Dermis blood vessel endothelial cell (primary cell): Measurements from ENCODE around the gene CDC123. TPM values are rescaled to one million over a fixed set of nuclear protein-coding genes. Genes with fewer than 3 reads are reported as not detected.
A peak's percentile ranks its signal among the peaks of the same experiment; 100 is the strongest.
"Not testable (repeated sequence)": the region's sequence is repeated elsewhere in the genome, so short reads cannot be mapped to it uniquely, and the experiment has no call there.

ENCODE experiments used
- DNase-seq: peaks from one replicate; pipeline ENCODE4 v3.0.0; 2010
- total RNA-seq: library from RNA; depleted of rRNA; stranded (reverse); fragments of >200 nt; gene quantifications from 2 replicates; pipeline ENCODE4 v1.2.3, GENCODE V29; 2014

The CDC123 gene, protein sequence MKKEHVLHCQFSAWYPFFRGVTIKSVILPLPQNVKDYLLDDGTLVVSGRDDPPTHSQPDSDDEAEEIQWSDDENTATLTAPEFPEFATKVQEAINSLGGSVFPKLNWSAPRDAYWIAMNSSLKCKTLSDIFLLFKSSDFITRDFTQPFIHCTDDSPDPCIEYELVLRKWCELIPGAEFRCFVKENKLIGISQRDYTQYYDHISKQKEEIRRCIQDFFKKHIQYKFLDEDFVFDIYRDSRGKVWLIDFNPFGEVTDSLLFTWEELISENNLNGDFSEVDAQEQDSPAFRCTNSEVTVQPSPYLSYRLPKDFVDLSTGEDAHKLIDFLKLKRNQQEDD
- 149 and 233 TPM in 2 replicates for total RNA-seq

DNA sequence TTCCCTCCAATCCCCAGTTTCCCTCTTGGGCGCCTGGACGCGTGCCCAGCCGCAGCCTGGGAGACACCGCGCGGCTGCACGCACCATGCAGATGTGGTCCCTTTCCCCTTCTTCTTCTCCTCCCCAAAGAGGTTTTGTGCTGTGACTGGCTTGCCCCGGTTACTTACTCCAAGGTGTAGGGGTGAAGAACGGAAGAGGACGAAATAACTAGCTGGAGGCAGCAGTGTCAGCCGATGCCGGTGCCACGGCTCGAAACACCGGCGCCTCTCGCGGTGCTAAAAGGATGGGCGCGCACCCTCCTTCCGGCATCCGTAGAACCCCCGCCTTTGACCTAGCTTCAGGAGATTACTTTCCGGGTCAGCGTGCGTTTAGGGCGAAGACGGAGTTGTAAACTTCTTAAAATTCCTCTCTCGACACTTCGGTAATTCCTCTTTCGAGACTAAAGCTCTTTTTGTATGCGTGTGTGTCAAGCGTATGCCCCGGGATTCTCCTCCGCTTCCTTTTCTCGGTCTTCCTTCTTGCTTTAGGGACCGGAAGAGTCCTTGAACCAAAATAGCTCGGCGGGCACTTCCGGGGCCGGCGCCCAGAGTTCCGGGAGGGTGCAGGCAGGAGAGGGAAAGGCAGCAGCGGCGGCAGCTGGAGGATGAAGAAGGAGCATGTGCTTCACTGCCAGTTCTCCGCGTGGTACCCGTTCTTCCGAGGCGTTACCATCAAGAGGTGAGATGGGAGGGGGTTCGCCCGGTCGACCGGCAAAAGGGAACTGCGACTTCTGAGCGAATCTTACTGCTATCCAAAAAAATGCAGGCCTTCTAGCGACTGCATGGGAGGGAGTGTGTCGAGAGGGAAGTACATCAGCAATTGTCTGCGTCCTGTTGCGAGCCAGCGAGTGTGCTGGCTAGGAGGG, at the start of gene CDC123, which contains the start of gene NUDT5:
CDC123 (plus strand) TSS at position 586 of the 904 bp plus-strand sequence; CDS start at position 644, 58 bp downstream.
NUDT5 (minus strand) TSS at position 289 of the 904 bp plus-strand sequence. CDS start 9,600 bp downstream, outside the sequence.
- DNase-seq, result peak; percentile 92

DNA sequence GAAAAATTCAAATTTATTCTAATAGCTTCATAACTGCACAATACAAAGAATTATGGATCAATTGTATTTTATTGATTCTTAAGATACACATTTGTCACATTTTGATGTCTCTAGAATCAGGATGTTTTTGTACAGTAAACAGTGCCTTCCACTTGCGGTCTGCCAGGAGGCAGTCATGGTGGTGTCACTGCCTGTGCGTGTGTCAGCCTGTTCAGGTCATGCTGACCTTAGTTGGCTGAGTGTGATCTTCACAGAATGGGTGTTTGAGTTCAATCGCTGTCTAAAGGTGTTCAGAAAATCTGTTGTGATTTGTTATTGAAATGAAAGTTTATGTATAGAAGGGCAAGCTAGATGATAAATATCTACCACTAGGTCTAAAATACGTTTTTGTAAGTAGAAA, 45.8 kb upstream of the CDC123 start:
- DNase-seq, result no peak

DNA sequence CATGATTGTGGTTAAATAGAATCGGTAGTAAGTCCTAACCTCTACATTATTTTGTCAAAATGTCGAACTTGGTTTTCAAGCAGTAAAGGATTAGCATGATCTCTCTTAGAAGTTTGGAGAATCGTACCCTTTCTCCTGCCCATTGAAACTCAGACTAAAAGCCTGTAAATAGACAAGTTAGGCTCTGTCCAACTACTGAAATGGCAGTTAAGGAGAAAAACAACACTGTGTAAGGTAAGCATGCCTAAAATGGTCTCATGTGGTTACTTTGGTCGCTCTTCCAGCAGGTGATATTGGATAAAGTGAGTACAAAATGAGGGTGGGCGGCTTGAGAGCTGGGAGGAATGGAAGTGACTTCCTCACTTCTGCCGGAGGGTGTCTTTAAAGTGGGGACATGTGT, 41.5 kb upstream of the CDC123 start:
- DNase-seq, result no peak

DNA sequence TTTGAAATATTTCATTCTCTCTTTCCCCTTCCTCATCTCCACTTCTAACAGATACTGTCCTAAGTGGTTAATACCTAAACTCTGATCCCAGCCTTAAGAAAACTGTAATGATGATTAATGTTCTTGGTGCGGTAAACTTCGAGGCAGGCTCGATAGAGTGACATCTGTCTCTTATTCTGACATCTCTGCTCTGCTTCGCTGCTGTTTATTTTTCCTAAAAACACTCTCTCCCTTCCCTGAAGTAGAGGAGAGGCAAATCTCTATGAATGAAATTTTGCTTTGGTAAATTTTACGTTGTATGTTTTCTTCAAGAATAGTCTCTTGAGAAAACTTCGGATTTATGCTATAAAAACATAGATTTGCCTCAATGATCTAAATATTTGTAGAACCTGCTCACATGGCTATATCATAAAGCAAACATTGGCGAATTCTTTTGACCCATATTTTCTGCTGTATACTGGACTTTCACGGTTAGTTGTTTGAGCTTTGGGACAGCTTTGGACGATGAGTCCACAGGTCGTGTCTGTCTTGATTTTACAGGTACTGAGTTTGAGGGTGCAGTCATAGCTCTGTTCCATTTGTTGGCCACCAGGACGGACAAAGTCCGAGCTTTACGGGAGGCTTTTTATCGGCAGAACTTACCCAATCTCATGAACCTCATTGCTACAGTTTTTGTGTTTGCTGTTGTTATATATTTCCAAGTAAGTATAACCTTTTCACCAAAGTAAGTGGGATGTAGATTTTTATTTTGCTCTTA, 39.4 kb upstream of the CDC123 start:
- DNase-seq, result no peak

DNA sequence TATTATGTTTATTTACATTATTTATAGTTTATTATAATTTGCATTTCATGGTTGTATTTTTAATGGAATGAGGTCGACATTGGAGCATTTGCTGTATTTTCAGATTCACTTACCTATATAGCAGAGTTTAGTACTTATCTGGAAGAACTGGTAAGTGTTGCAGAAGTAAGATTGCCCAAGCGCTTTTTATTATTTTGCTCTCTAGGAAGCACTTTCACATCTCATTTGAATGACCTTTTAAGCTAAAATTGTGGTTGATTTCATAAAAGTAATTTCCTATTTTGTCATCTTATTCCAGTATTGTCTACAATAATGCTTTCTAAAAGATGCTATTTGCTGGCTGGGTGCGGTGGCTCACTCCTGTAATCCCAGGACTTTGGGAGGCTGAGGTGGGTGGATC, 37.9 kb upstream of the CDC123 start:
- DNase-seq, result no peak

DNA sequence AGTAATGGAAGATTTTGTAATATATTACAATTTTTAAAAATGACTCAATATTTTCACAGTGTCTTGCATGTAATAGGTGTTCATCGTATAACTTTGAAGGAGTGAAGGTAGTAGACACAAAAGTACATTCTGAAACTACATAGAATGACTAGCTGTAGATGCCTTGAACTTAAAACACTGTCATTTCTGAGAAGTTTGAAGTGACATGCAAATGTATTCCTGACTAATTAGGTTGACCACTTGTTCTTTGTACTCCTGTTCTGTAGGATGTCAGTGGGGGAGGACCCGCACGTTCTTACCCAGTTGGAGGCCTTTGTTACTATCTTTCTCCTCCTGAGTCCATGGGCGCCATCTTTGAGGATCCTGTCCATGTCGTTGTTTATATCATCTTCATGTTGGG, 35.3 kb upstream of the CDC123 start:
- no peak for DNase-seq

DNA sequence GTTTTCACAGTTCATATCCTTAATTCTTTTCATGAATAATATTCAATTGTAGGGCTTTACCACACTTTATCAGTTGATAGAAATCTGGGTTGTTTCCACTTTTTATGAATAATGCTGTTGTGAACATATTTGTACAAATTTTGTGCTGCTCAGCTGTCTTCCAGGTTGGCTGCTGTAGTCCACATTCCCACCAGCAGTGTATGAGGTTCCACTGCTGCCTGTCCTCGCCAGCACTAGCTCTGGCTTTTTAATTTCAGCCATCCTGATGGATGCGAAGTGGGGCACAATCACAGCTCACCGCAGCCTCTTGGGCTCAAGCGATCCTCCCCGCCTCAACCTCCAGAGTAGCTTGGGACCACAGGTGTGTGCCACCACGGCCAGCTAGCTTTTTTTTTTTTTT, 33.1 kb upstream of the CDC123 start:
- DNase-seq, result no peak

DNA sequence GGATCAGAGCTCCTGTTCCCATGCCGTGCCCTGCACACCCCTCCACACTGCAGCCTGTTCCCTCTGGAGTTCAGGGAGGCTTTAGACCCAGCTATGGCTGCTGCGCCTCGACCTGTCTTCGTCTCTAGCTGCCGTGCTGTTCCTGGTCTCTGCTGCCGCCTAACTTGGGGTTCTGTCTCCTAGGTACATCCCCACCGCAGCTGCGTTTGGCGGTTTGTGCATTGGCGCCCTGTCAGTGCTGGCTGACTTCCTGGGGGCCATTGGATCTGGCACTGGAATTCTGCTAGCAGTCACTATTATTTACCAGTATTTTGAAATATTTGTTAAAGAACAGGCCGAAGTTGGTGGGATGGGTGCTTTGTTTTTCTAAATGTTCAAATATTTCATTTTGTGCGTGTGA, 31.9 kb upstream of the CDC123 start:
- DNase-seq, result no peak

DNA sequence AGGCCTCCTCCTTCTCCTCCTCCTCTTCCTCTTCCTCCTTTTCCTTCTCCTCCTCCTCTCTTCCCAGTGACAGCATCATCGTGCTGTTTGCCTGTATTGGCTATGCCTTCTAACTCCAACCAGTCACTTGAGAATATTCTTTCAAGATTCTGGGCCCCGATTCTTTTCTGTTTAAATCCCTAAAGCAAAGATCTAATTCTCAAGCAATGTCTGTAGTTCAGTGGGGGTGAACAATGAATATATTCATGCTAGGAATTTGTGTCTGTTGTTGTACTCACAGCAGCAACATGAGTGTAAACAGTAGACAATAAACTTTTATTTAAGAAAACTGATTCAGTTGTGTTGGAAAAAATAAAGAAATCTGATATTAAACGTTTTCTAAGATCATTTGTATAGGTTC, 31.0 kb upstream of the CDC123 start:
- no peak for DNase-seq

DNA sequence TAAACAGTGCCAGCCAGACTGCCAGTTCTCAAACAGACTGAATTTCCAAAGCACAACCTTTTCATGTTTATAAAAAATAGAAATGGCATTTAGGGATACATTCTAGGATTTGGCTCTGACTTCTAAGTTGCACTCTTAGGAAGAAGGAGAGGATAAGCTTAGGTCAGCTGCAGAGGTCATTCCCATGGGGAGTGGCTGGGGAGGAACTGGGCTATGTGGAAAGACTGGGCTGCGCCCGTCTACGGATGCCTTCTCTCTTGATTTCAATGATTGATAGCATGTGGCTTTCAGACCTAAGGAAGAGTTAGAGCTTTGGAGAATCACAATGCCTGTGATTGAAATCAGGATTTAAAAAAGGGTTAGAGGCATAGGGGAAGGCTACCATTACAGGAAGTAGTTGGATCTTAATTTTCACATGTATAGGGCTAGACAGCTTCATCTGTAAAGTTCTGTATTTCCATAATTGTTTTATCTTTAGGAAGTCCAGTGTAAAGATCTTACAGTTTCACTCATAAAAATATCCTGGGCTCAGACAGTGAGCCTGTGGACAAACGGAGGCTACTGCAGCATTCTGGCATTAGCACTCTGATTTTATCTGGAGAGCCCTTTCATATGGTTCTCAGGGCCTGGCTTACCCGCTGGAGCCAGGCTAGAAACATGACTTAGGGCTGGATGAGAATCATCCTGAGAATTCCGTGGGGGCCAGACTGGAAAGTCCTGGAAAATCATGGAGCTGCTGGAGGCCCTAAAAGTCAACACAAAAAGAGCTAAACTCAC, 29.8 kb upstream of the CDC123 start:
- DNase-seq, result no peak

DNA sequence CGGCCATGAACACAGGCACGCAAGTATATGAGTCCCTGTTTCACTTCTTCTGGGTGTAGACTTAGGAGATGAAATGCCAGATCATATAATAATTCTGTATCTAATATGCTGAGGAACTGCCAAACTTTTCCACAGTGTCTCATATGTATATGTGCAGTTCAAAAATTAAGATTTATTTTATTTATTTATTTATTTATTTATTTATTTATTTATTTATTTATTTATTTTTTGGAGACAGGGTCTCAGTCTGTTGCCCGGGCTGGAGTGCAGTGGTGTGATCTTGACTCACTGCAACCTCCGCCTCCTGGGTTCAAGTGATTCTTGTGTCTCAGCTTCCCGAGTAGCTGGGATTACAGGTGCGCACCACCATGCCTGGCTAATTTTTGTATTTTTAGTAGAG, 24.5 kb upstream of the CDC123 start:
- not testable (repeated sequence) for DNase-seq

DNA sequence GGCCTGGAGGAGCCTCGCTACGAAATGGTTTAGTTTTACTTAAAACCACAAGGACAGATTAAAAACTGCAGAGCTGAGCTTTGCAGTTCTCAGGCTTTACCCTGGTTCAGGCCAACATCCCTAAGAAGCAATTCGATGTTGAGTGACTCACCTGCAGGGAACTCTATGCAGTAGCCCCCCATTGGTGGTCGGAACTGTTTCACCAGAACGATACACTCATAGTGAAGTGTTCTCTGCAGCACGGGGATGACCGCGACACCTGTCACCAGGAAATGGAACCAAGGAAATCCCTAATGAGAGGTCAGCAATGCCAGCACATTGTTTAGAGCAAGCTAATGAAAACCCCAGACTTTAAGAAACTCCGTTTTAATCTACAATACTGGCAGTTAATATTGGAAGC, 18.3 kb upstream of the CDC123 start:
- peak; percentile 15 for DNase-seq

DNA sequence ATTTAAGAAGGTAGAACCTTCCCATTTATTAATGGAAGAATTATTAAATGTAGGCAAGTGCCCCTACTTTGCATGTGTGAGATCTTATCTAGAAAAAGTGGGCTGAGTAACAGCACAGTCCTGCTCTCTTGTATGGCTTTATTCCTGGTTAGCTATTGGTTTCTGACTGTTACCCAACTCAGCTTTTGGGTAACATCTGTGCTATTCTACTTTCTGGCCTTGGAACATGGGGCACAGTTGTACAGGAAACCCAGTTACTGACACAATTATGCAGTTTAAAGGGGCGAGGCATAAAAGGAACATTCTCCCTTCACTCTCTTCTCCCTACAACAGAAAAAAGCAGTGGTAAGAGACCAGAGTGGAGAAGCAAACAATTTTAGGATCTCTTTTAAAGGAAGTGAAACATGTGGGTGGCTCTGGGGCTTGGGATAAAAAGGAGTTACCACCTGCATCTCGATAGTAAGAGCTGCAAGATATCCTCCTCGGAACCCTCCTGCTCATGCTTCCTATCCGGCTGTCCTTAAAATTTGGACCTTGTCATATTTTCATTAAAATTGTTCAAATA, 16.3 kb upstream of the CDC123 start:
- DNase-seq, result no peak

DNA sequence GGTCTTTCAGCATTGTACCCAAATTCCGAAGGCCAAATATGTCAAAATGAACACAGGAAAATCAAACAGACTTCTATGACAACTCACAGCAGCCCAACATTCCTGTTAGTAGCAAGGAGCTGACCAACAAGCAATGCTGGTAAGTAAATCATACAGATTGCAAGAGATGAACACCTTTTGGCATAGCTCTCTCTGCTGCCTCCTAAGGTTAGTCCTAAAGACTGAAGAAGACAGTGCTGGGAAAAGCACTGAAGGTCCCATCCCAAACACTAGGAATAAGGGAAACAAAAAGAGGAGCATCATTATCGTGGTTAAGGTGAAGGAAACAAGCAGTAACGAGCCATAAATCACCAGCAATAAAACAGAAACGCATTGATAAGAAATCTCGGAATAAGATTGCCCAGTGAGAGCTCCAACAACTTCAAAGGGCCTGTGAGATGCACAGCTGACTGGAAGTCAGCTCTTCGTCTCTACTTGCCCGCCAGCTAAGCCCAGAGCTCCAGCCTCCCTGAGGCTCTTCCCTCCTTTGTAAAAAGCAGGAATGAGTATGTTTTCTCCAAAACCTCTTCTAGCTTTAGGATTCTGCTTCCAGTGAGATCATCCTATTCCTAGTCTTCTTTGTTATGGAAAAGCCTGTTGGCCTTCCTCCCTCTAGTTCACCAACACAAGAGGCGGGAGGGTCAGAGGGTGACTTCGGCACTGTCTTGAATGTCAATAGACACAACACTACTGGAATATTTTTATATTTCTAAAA, 15.6 kb upstream of the CDC123 start:
- DNase-seq, result no peak

DNA sequence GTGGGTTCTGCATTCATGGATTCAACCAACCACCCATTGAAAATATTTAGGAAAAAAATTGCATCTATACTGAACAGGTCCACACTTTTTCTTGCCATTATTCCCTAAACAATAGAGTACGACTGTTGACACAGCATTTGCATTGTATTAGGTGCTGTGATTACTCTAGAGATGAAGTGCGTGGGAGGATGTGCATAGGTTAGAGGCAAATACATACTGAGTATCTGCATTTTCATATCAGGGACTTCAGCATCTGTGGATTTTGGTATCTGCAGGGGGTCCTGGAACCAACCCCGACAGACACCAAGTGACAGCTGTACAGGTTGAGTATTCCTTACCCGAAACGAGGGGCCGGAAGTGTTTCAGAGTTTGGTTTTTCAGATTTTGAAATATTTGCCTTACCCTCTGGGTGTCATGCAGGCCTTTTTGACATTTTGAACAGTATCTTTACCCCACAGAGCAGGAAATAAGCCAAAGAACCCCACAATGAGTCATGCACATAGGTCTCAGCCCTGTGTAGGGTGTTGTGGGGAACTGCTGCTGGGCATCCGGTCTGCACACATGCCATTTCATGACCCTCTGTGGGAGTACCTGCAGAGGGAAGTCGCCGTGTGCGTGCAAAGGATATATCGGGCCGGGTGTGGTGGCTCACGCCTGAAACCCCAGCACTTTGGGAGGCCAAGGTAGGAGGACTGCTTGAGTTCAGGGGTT, 14.8 kb upstream of the CDC123 start:
- DNase-seq, result peak; percentile 18

DNA sequence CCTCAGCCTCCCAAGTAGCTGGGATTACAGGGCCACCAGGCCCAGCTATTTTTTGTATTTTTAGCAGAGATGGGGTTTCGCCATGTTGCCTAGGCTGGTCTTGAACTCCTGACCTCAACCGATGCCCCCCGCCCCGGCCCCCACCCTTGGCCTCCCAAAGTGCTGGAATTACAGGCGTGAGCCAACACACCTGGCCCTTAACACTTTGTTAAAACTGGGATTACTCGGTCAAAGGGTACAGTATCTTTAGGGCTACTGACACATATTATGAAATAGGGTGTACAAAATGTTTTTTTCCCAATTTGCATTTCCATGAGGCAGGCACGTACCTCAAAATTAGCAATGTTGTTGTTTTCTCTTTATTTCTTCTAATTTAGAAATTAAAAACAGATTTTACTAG, 11.8 kb upstream of the CDC123 start:
- DNase-seq, result no peak

DNA sequence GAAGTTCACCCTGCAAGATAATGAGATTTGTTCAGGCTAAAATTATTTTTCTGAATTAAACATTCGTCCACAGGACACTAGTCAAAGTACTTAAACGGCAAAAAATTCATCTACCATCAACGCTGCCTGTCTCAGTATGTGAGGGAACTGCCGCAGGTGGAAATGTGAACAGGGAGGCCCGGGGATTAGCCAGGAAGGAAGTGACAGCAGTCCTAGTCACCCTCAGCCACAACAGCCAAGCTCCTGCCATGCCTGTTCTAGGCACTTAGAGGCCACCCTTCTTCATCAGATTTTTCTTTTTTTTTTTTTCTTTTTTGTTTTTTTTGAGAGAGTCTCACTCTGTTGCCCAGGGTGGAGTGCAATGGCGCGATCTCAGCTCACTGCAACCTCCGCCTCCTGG, 9.7 kb upstream of the CDC123 start:
- DNase-seq, result peak; percentile 80

DNA sequence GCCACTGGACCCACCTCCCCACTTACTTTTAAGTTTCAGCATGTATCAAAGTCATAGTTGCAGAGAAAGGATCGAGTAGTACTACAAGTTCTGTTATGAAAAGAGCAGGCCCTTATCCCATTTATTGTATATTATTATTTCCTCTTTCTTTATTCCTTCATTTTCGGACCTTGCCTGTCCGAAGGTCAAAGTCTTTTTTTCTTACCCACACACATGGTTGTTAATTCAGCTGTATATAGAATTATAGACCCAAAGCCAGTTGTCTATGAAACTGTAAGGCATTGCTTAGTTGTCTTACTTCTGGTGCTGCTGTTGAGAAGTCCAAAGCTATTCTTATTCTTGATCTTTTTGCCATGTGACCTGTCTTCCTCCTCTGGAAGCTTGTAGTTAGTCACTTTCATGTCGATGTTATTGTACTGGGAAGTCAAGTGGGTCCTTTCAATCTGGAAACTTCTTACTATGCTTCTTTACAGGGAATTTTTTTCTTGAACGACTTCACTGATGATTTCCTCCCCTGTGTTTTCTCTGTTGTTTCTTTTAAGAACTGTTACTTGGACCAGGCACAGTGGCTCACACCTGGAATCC, 8.6 kb upstream of the CDC123 start:
- peak; percentile 65 for DNase-seq

DNA sequence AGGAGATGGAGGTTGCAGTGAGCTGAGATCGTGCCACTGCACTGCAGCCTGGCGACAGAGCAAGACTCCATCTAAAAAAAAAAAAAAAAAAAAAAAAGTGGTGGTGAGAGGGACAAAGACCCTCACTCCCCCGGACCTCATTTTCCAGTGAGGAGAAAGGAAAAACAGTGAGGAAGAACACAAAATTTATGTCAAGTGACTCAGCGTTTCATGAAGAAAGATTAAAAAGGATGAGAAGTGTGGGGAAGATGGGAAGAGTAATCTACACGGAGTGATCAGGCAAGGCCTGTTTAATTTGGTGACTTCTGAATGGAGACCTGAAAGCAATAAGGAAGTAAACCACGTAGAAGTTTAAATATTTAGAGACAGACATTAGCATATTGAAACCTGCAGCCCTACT, 7.3 kb upstream of the CDC123 start:
- no peak for DNase-seq

DNA sequence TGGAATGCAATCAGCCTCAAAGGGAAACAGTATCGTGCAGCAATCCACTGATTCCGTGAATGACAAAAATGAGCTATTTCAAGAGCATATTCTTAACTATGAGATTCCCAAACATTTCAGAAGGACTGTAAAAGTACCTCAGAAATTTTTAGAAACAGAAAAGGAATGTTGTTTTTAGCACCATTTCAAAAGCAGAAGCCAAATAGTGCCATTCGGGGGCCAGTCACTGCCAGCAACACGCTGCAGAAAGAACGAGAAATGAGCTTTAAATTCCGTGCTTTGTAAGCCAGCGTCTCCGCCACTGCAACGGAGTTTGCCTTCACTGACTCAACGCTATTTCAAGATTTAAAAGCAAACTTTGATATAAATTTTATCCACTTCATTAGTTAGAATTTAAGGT, 6.6 kb upstream of the CDC123 start:
- DNase-seq, result no peak
